Measurements from ENCODE around the gene LPIN3.

LPIN3 gene

DNA sequence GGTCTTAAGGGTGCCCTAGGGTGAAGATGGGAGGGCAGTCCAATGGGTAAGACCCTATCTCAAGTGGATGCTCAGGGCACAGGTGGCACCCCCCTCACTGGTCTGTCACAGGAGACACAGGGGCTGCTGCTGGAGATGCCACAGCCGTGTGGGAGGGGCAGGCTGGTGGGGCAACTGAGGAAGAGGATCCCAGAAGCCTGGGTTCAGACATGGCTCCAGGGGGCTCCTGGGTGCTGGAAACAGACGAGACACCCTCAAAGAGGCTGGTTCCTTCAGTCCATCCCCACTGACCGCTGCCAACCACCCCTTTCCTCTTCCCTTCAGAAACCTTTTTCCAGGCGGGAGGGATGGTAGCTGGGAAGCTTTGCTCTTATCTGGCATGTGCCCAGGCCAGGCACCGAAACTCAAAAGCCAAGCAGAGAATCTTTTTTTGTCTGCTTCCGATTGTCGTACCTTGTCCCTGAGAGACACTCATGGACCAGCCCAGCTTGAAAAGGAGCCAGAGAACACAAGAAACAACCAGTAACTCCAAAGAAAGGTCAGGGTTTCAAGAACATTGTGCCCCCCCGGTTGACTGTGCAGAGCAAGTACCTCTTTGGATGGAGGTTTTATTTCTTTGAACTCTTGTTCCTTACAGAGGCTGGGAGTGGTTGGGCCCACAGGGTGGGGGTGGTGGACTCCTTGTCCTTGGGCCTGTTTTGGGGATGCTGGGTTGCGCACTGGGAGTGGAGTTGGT is 54.5 kb downstream of the LPIN3 start:
- DNase-seq, result no peak

DNA sequence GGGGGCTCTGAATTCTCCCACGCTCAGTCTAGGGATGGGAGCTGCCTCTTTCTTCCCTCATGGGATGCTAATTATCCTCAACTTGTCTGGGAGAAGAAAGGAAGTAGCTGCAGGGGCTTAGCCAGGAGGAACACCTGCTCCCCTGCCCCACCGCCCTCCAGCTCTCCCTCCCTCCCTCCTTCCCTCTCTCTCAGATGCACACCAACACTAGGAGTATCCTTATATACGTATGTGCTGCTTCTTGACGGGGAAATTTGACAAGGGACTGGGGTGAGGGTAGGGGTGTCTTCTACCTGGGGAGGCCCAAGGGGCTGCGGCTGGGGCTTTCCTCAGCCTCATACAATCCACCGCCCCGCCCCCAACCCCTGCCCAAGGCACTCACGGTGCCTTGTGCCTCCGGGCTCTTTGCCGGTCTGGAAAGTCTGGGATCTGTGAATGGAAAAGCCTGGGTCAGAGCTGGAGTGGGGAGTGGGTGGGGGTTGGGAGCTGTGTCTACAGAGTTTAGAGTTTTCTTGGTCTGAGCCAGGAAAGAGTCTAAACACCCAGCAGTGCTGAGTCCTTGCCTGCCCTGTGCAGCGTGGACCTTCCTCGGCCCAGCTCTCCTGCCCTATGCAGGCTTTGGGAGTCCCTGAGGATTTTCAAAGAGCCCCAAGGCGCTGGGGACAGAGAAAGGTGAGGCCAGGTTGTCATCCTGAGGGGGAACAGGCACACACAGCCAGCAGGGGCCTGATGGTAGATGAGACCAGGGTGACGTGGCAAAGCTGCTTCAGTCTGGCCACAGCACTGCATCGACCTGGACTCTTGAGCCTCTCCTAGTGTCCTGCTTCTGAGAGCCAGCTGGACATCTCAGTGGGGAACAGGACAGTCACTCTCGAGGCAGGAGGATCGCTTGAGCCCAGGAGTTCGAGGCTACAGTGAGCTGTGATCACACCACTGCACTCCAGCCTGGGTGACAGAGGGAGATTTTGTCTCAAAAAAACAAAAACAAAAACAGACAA is 55.3 kb downstream of the LPIN3 start:
- no peak for DNase-seq

DNA sequence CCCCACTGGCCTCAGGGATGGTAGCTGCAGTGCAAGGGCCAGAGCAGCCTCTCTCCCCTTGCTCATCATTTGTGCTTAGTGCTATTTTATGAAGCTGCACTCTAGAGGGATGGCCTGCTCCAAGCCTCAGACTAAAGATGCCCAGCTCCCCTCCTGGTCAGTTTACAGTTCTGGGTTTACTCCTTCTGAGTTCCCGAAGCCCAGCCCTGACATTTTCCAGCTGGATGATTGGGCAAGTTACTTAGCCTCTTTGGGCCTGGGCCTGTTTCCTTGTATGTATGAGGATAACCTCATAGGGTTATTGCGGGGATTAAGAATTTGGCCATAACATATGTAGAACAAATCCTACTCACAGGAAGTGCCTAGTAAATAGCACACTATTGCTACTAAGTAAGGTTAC is 57.8 kb downstream of the LPIN3 start:
- DNase-seq, result no peak

DNA sequence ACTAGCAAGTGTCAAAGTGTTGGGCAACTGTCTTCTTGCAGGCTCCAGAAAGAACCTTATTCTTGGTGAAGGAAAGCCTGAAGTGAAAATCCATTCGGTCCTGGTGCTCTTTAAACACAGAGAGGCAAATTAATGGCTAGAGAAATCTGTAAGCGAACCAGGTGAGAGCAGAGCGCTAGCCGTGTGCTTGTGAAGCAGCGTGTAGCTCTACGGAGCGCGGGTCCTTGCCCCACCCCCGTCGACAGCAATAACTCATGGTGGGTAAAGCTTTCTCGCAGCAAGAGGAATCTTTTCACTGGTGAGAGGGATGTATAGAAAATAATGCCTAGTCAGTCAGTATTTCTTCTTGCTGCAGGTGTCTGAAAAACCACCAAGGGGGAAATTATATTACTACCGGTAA is 63.0 kb downstream of the LPIN3 start:
- no peak for DNase-seq

DNA sequence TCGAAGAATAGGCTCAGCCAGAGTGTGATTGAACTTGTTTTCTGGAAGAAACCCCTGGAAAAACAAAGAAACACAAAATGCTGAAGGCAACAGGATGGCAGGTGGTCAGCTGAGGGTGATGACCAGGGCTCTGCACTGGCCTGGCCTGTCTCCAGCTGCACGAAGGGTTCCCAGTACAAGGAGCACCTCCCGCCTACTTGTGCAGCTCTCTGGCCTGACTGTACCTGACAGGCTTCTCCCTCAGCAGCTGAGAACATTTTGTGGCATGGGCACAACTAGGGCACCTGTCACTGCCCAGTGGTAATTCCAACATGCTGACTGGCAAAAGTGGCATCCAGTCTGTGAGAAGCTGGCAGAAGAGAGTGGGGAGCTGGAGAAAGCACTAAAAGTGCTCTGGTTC is 64.8 kb downstream of the LPIN3 start:
- DNase-seq, result no peak

DNA sequence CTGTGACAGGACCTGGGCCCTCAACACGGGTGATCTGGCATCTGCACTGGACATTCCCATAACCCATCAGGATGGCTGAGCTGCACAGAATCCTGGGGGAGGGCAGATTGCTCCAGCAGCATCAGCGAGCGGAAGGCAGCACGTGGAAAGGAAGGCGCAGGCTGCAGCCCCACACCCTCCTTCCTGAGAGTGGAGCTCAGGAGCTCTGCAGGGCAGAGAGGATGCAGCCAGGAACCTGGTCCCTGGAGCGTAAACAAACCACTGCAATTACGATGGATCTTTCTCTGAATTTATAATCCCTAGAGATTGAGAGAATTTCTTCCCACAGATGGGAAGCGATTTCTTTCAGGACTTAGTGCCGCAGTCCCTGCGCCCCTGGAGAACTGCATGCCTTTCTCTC is 65.7 kb downstream of the LPIN3 start:
- no peak for DNase-seq

DNA sequence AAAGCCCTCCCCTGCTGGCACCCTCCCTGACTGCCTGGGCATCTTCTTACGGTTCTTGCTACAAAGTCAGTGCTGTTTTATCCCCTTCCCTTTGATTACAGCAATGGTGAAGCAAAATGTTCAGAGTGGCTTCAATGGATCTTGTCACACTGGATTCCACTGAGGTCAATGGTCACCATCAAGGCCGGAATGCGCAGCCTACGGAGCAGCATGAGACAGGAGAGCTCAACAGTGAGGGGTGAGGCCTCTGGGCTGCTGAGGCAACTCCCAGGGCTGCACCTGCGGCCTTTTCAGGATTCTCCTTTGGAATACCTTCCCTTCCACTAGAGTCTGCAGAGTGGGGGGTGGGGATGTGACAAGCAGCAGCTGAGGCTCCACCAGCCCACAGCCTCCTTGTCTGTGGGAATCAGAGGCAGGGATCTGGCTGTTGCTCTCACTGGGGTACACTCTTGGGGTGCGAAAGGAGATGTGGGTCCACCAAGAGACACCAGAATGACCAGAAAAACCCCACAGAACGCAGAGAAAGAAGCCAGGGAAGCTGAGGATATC is 66.3 kb downstream of the LPIN3 start:
- DNase-seq, result no peak

DNA sequence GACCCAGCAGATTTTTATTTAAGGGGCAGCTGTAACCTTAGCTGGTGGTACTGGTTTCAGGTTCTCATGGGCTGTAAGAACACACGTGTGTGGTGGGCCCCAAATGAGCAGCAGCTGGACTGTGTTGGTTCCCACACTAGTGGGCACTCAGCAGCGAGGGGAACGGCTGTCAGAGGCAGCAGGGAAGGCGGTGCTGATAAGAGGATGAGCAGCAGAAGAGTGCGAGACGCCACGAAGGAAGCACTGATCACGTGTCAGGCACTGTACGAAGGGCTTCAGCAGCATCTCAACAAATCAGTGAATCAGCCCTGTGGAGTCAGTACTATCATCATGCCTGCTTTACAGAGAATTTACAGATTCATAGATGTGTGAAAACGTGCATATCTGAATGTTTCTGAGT is 67.0 kb downstream of the LPIN3 start:
- DNase-seq, result no peak

DNA sequence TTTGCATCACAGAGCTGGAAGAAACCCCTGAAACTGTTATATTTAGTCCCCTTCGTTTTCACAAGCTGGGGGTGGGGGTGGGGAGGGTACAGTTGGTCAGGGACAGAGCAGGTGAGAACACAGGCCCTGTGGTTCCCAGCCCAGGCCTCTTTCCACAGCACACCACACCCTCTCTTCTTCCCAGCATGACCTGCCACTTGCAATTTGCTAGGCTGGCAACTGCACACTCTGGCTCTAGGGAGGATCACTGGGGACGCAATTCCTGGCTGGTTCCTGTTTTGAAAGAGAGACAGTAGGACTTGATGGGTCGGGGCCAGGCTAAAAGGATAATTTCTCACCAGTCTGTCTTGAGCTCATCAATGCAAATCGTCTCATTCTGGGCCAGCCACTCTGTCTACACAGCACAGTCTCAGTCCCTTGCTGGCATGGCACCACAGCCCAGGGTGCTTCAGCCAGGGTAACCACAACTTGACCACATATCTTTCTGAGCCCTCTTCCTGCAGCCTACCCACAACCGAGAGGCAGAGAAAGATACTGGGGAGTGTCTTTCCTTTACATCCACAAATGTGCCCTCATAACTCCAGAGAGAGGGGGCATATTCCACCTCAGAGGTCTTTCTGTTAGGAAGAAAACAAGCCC is 67.7 kb downstream of the LPIN3 start:
- DNase-seq, result no peak

DNA sequence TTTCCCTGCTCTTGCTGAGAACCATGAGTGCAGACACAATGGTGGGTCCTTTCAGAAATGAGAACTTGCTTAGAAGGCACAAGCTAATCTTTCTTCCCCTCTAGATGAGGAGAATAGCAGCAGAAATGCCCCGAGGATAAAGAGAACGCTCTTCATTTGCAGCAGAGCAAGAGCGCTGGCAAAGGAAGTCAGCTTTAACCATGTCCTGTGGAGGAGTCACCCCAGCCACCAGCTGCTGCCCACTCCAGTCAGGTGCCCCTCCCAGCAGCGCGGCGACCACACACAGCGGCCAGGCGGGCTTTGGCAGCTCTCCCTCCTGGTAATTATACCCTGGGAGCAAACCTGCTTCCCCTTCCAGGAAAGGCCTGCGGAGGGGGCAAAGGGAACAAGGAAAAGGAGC is 68.4 kb downstream of the LPIN3 start:
- DNase-seq, result no peak

Measured in activated CD8-positive, alpha-beta memory T cell treated with anti-CD3 and anti-CD28 coated beads, Interleukin-2, amount 50 U/mL, for 48 hours (primary cell).